Effector CD8-positive, alpha-beta T cell (primary cell): ENCODE data around the gene FPGS.
"Not testable (repeated sequence)": the region's sequence is repeated elsewhere in the genome, so short reads cannot be mapped to it uniquely, and the experiment has no call there.

Source experiments
- DNase-seq: peaks from one replicate; lab custom pipeline; 2025; lab: John Stamatoyannopoulos, UW

Gene FPGS

DNA sequence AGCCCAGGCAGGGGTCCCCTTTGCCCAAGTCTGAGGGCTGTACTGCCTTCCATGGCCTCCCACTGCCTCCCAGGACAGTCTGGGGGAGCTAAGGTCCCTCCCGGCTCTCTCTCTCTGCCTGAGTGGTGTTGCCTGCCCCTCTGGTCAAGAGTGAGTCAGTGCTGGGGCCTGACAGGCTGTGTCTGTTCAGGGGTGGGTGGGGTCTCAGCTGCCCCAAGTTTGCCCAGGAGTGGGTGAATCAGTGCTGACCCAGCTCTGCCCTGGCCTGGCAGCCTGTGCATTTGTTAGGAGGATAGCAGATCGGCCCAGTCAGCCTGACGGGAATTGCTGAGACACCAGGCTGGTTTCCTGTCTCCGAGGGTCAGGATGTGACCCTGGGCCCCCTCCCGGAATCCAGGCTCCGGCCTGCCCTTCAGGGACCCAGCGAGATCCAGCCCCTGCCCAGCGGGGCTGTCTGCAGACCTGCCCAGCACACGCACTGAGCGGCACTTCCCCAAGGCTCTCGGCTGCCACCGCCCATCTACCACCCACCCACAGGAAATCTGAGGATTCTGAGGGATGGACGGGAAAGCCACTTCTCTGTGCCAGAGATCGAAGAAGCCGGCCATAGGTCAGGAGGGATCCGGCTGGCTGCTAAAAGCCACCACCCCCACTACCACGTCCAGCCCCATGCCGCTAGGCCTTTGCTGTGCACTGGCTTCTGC lies 35.8 kb downstream of the FPGS start:
- DNase-seq, result no peak

DNA sequence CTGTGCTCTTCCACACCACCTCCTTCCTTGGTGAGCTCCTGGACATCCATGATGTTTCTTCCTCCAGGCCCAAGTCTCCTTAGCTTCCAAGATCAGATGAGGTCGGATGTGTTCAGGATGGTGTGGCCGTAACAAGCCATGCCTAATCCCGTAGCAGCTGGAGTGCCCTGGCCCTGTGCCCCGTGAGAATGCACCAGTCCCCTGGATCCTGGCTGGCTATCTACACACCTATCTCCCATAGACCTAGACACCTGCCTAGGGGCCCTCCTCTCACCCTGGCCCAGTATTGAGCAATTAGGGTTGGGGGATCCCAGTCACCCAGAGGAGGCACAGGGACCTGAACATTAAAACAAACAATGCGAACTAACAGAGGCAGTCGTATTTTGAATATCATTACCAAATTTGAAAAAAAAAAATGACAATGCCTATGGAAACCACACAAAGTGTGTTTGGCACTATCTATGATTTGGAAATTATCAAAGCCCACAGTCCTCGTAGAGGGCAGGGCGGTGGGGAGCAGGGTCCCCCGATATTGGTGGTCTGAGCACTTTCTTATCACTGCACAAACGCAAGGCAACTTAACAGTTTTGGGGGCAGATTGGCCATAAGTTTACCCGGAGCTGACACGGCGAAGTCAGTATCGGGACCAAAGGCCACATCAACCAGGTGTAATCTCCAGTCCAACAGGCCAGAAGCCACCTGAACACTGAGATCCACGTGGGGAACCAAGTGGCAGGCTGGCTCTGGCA lies 38.6 kb downstream of the FPGS start:
- DNase-seq, result no peak

- DNase-seq, result no peak
Observed at GRCh38 chr9:127844821-127845359, 42.2 kb downstream of the FPGS start.

GRCh38 chr9:127845619-127846018 lies 42.9 kb downstream of the FPGS start:
- DNase-seq, result not testable (repeated sequence)

DNA sequence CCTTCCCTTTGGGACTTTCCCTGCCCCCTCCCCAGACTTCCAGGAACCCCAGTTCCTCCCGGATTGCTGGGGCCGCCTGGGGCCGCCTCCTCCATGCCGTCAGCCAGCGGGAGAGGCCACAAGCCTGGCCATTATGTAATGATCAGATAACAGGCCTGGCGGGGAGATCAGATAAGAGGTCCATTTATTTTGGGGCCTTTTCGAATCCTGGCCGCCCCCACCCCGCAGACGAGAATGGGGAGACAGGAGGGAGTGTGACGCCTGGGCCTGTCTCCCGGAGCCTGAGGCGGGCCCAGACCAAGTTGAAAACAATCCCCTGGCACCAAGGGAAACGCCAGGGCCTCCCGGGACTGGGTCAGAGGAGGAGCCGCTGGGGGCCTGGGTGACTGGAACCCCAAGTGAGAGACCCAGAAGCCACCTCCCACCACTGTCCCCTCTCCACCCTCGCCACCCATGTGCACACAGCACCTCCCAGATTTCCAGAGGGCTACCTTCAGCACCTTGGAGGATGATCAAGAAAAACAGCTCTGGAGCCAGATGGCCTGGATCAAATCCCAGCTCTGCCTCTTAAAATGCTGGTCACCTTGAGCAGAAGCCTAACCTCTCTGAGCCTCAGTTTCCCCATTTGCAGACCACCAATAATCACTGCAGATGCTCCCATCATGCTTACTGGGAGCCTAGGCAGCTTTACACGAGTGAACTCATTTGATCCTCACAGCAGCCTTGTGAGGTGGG lies 43.9 kb downstream of the FPGS start:
- DNase-seq, result no peak

DNA sequence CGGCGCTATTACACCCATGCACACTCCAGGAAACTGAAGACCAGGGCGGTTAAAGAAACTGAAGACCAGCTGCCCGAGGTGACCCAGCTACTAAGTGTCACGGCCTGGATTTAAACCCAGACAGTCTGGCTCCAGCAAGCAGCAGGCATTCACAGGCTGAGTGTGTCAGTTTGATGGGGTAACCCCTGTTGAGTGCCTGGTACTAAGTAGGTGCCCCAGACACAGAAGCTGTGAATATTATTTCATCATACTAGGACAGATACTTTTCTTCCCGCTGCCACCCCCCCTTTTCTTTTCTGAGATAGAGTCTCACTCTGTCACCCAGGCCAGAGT lies 44.5 kb downstream of the FPGS start:
- no peak for DNase-seq

- no peak for DNase-seq
Observed at GRCh38 chr9:127847833-127848755, 45.4 kb downstream of the FPGS start.

GRCh38 chr9:127848756-127849504 lies 46.2 kb downstream of the FPGS start:
- DNase-seq, result no peak

- DNase-seq, result no peak
Observed at GRCh38 chr9:127850286-127850830, 47.7 kb downstream of the FPGS start.

- no peak for DNase-seq
Observed at GRCh38 chr9:127852829-127853228, 50.1 kb downstream of the FPGS start.

GRCh38 chr9:127853312-127854183 lies 50.9 kb downstream of the FPGS start:
- DNase-seq, result no peak

DNA sequence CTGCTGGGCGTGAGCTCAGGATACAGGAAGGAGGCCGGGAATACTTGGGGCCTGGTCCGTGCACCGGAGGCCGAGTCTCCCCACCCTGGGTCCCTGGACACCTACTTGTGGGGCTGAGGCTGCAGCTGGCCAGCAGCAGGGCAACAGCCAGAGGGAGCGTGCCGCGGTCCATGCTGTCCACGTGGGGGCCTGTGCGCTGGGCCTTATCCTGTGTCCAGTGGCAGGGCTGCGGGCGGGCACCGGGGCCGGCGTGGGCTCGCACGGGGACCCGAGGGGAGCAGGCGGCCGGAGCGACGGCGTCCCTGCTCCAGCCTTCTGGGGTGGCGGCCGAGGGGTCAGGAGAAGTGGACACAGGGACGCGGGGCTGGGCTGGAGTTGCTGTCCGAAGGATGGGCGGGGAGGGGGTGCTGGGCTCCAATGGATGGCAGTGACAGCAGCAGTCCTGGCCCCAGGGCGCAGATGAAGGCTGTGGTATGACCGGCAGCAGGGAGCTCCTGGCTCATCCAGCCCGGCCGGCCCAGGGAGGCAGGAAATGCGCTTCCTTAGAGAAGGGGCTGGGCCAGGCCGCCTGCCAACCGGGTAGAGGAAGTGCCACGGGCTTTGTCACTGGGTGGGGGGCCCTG lies 51.6 kb downstream of the FPGS start, which contains the start of gene ENG:
TSS of gene ENG (minus strand) at position 475 of the 623 bp plus-strand sequence. CDS start at position 172, 303 bp downstream.
- DNase-seq, result no peak

GRCh38 chr9:127854960-127855359 lies 52.3 kb downstream of the FPGS start:
- no peak for DNase-seq

GRCh38 chr9:127855522-127855921 lies 52.8 kb downstream of the FPGS start:
- DNase-seq, result no peak

DNA sequence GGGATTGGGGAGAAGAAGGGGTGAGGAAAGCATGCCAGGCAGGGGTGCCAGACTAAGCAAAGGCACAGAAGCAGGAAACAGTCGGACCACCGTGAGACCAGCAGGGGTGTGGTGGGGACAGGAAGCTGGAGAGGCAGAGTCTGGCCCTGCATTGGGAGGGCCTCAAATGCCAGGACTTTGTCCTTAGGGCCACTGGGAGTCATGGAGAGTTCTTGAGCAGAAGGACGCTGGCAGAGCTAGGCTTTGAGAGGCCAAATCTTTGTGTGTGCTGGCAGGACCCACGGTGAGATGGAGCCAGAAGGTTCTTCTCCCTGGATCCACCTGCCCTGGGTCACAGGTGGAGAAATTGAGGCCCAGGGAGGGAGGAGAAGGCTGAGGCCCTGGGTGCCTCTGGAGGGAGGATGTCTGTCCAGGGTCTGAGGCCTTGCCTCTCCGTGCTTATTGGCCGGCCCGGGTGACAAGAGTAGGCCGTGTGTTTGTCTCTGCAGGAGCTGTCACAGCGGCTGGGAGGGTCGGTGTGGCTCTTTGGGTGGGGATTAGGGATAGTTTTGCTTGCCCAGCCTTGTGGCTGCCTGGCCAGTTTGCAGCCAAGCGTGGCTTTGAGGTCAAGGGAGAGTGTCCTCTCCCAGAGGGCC lies 53.5 kb downstream of the FPGS start:
- no peak for DNase-seq

- DNase-seq, result no peak
Observed at GRCh38 chr9:127856729-127857116, 54.0 kb downstream of the FPGS start.

- no peak for DNase-seq
Observed at GRCh38 chr9:127857278-127857677, 54.6 kb downstream of the FPGS start.

DNA sequence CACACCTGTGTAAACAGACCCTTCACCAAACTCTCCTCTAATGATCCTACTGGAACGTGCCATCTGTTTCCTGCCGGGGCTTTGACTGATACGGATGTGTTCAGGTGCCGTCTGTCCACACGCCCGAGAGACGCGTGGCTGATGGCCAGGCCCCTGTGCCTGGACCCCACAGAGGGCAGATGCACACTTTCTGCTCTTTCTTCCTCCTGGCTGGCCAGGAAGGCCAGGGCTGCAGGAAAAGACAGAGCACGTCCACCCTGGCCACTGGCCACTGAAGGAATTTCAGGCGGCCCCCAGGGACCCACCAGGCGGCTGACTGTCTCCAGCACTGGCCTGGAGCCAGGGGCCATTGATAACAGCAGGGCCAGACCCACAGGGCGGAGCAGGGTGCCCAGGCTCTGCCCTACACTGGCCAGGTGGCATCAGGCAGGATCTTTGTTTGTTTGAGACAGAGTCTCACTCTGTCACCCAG lies 55.4 kb downstream of the FPGS start:
- no peak for DNase-seq
